Neuronal stem cell (in vitro differentiated cells): ENCODE measurements around the gene RAPGEF1.

ENCODE experiments used
- DNase-seq: peaks from one replicate; pipeline ENCODE4 v3.0.0-alpha.2; 2013; ENCODE audit warnings: low spot score
- H2AFZ ChIP-seq: one replicate; pipeline ENCODE4 v1.6.1; 2013; ENCODE audit warnings: mild to moderate bottlenecking, low read length, inconsistent platforms
- H2AK5ac ChIP-seq: 2 replicates; pipeline ENCODE4 v1.6.1; 2013; ENCODE audit warnings: low read depth, mild to moderate bottlenecking, inconsistent platforms, low read length, moderate library complexity, mixed read lengths
- H2BK120ac ChIP-seq: 2 replicates; pipeline ENCODE4 v1.6.1; 2013; ENCODE audit warnings: low read depth, mild to moderate bottlenecking, inconsistent platforms, low read length, moderate library complexity, mixed read lengths
- H2BK12ac ChIP-seq: one replicate; pipeline ENCODE4 v1.6.1; 2013; ENCODE audit warnings: low read length, inconsistent platforms
- H2BK15ac ChIP-seq: 2 replicates; pipeline ENCODE4 v1.6.1; 2013; ENCODE audit warnings: mild to moderate bottlenecking, low read length, inconsistent platforms, mixed read lengths
- H2BK5ac ChIP-seq: one replicate; pipeline ENCODE4 v1.6.1; 2013; ENCODE audit warnings: inconsistent platforms, mild to moderate bottlenecking, low read length, moderate library complexity
- H3K14ac ChIP-seq: one replicate; pipeline ENCODE4 v1.6.1; 2013; ENCODE audit warnings: low read length, inconsistent platforms
- H3K18ac ChIP-seq: 2 replicates; pipeline ENCODE4 v1.6.1; 2013; ENCODE audit warnings: low read length, inconsistent platforms
- H3K23ac ChIP-seq: 2 replicates; pipeline ENCODE4 v1.6.1; 2013; ENCODE audit warnings: low read depth, mild to moderate bottlenecking, mixed read lengths, low read length, inconsistent platforms; ENCODE audit not compliant: poor library complexity
- H3K27ac ChIP-seq: replicated peaks from 3 replicates; pipeline ENCODE4 v1.5.1; 2013; ENCODE audit warnings: low read length, inconsistent platforms
- H3K27me3 ChIP-seq, 3 experiments: 2 replicates each; pipeline ENCODE4 v1.6.1; 2013; ENCODE audit warnings: low read length in 3 of 3, mild to moderate bottlenecking in 2 of 3, inconsistent platforms in 1 of 3, low read depth in 1 of 3, mixed read lengths in 1 of 3, moderate library complexity in 1 of 3; ENCODE audit not compliant: control insufficient read depth in 3 of 3, insufficient read depth in 3 of 3
- H3K36me3 ChIP-seq, 2 donors: replicated peaks in 1 of 2; 2 replicates each; pipeline ENCODE4 v1.6.1; 2013; ENCODE audit warnings: low read length in 2 of 2; ENCODE audit not compliant: control insufficient read depth in 2 of 2, insufficient read depth in 2 of 2
- H3K4ac ChIP-seq: 2 replicates; pipeline ENCODE4 v1.6.1; 2013; ENCODE audit warnings: inconsistent platforms, mild to moderate bottlenecking, low read length, moderate library complexity
- H3K4me1 ChIP-seq, 2 donors: 1 replicate in 1 of 2; 2 replicates in 1 of 2; pipeline ENCODE4 v1.6.1; 2013; ENCODE audit warnings: low read length in 2 of 2, low read depth in 1 of 2; ENCODE audit not compliant: control insufficient read depth in 2 of 2, insufficient read depth in 1 of 2
- H3K4me2 ChIP-seq: one replicate; pipeline ENCODE4 v1.6.1; 2013; ENCODE audit warnings: mild to moderate bottlenecking, low read length, inconsistent platforms; ENCODE audit not compliant: insufficient read depth, poor library complexity, severe bottlenecking
- H3K4me3 ChIP-seq, 2 donors: 2 replicates each; pipeline ENCODE4 v1.5.1; 2013; ENCODE audit warnings: low read length in 2 of 2, mild to moderate bottlenecking in 2 of 2, inconsistent platforms in 1 of 2, moderate library complexity in 1 of 2
- H3K79me1 ChIP-seq: one replicate; pipeline ENCODE4 v1.6.1; 2013; ENCODE audit warnings: low read depth, mild to moderate bottlenecking, inconsistent platforms, low read length, moderate library complexity
- H3K9ac ChIP-seq: one replicate; pipeline ENCODE4 v1.6.1; 2013; ENCODE audit warnings: mild to moderate bottlenecking, low read depth, low read length, inconsistent platforms; ENCODE audit not compliant: poor library complexity
- H3K9me3 ChIP-seq, 2 donors: replicated peaks in 1 of 2; 2 replicates each; pipeline versions ENCODE3 to v1.6.1; 2013; ENCODE audit warnings: low read length in 2 of 2, mild to moderate bottlenecking in 2 of 2, inconsistent platforms in 1 of 2, low read depth in 1 of 2, mixed read lengths in 1 of 2, moderate library complexity in 1 of 2; ENCODE audit not compliant: control insufficient read depth in 2 of 2, insufficient read depth in 1 of 2
- H4K8ac ChIP-seq: one replicate; pipeline ENCODE4 v1.6.1; 2013; ENCODE audit warnings: low read depth, mild to moderate bottlenecking, inconsistent platforms, low read length, moderate library complexity
- H4K91ac ChIP-seq: one replicate; pipeline ENCODE4 v1.6.1; 2013; ENCODE audit warnings: low read length, low read depth, mild to moderate bottlenecking, inconsistent platforms; ENCODE audit not compliant: poor library complexity
- WGBS, 2 donors: extraction: QIAGEN DNeasy Blood & Tissue Kit; methylation state at CpG; one replicate each; pipeline ENCODE4 v1.1.7; 2013; ENCODE audit warnings: missing lambda C conversion rate in 2 of 2, mixed read lengths in 1 of 2; ENCODE audit not compliant: insufficient read length in 2 of 2, insufficient replicate concordance in 1 of 2; ENCODE audit errors: extremely low coverage in 2 of 2; 5-methylcytosine and 5-hydroxymethylcytosine counted together

RAPGEF1 gene

DNA sequence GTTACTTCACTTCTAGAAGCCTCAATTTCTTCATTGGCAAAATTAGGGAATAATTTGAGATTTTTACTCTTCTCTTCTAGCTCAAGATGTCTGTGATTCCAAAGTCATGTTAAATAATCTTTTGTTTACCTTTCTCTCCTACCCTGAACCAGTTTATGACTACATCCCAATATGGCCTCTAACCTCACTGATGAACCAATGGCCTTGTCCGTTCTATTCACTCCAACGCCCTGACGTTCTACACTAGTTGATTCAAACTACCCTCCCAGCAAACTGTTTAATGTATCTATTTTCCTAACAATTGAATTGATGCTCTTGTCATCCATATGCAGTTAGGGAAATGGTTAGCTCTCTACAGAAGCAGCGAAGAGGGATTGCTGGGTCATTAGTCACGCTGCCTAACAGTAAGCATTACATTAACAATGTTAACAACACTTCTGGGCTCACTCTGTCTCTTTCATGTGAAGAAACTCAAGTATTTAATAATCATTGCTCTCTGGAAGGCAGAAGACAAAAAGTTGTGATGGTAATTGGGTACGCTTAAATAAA is 38.0 kb downstream of the RAPGEF1 start:
- DNase-seq = no peak
- Histone ChIP-seq H3K27ac (no peak overlapping the region), H3K4me1 (peaks cover 1 to 5% of the 10 kb centered on the region in 2 donors)

DNA sequence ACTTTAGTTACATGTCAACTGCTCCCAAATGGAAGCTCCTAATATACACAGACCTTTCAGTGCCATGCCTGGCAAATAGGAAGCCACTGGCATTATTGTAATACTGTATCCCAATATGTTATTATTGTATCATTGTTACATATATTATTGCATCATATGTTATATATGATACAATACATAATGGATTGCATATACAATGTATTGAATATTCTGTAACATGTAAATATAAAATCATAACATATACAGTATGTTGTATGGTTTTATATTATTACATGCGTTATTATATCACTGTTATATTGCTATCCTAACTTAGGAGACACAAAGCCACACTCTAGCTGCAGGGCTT is 38.5 kb downstream of the RAPGEF1 start:
- DNase-seq = no peak
- Histone ChIP-seq H3K18ac (no peak overlapping the region), H4K91ac (no peak overlapping the region), H3K4me1 (peaks cover 1 to 7% of the 10 kb centered on the region in 2 donors), H2AFZ (no peak overlapping the region), H3K27ac (no peak overlapping the region), H2BK12ac (no peak overlapping the region), H3K9me3 (no peaks in the 10 kb centered on the region), H3K4ac (no peak overlapping the region), H3K36me3 (no peaks in the 10 kb centered on the region), H2BK15ac (no peak overlapping the region), H3K79me1 (peaks cover 2% of the 10 kb centered on the region), H3K23ac (no peak overlapping the region), H4K8ac (no peak overlapping the region), H3K14ac (no peak overlapping the region), H3K4me3 (no peak overlapping the region), H3K4me2 (no peak overlapping the region), H2BK120ac (no peak overlapping the region), H3K9ac (no peak overlapping the region), H2AK5ac (no peak overlapping the region), H2BK5ac (no peak overlapping the region), H3K27me3 (no peaks in the 10 kb centered on the region)
- no CpG with 5 or more reads among the region's 1 CpG for WGBS, 2 donors

More for the DNA sequence above, 38.0 kb downstream of the RAPGEF1 start:
- Histone ChIP-seq H3K9me3 (no peaks in the 10 kb centered on the region), H2AFZ (no peak overlapping the region), H2AK5ac (no peak overlapping the region), H3K23ac (no peak overlapping the region), H3K18ac (no peak overlapping the region), H3K27me3 (no peaks in the 10 kb centered on the region), H3K36me3 (no peaks in the 10 kb centered on the region), H2BK15ac (no peak overlapping the region), H3K4ac (no peak overlapping the region), H4K91ac (no peak overlapping the region), H2BK120ac (no peak overlapping the region), H3K4me3 (no peak overlapping the region), H3K14ac (no peak overlapping the region), H3K9ac (no peak overlapping the region), H4K8ac (no peak overlapping the region), H2BK5ac (no peak overlapping the region), H3K79me1 (peaks cover 2% of the 10 kb centered on the region), H2BK12ac (no peak overlapping the region), H3K4me2 (no peak overlapping the region)
- no CpG with 5 or more reads among the region's 6 CpGs for WGBS, 2 donors

DNA sequence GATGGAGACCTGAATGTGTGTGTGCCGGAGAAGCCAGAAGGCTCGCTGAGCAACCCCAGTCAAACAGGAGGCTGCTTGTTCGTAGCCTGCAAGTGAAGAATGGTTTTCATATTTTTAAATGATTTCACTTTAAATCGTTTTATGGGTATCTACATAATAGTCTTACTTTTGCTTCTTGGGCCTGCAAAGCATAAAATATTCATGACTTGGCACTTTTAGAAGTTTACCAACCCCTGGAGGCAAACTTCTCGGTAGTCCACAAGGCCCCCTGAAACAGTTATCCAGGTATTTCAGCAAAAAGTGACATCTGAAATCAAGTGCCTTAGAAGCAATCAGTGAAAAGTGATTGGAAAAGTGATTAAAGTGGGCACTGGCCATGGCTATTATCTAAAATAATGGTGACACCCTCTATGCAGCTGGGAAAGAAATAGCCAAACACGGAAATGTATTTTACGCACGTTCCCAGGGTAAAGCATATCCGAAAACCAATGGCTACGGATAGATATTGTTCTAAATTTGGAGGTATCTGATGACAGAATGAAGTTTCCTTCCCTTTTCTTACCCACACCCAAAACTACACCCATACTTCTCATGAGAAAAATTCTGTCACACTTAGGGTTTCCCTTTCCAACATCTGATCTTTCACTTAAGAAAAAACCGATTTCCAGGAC is 39.0 kb downstream of the RAPGEF1 start:
- H3K18ac ChIP-seq = no peak overlapping the region
- no peak overlapping the region for H3K27ac ChIP-seq
- no peak overlapping the region for H4K8ac ChIP-seq
- H3K23ac ChIP-seq = no peak overlapping the region
- no CpG with 5 or more reads among the region's 11 CpGs for WGBS, 2 donors
- H3K4me1 ChIP-seq = peaks cover 3 to 10% of the 10 kb centered on the region in 2 donors
- no peak overlapping the region for H3K9ac ChIP-seq
- no peaks in the 10 kb centered on the region for H3K27me3 ChIP-seq
- H3K4ac ChIP-seq = no peak overlapping the region
- no peak overlapping the region for H2AK5ac ChIP-seq
- no peak overlapping the region for H3K4me3 ChIP-seq
- no peak overlapping the region for H2AFZ ChIP-seq
- no peak overlapping the region for H3K14ac ChIP-seq
- H3K36me3 ChIP-seq = no peaks in the 10 kb centered on the region
- no peak overlapping the region for H2BK120ac ChIP-seq
- H2BK5ac ChIP-seq = no peak overlapping the region
- H3K9me3 ChIP-seq = no peaks in the 10 kb centered on the region
- no peak overlapping the region for H2BK15ac ChIP-seq
- H3K79me1 ChIP-seq = peaks cover 2% of the 10 kb centered on the region
- no peak overlapping the region for H2BK12ac ChIP-seq
- no peak overlapping the region for H3K4me2 ChIP-seq
- no peak overlapping the region for H4K91ac ChIP-seq
- DNase-seq = no peak

- WGBS, 2 donors = no CpG with 5 or more reads among the region's 7 CpGs
- Histone ChIP-seq H3K27ac (no peak overlapping the region), H3K14ac (no peak overlapping the region), H3K79me1 (peaks cover 2% of the 10 kb centered on the region), H2BK15ac (no peak overlapping the region), H2AK5ac (no peak overlapping the region), H3K4me3 (no peak overlapping the region), H2BK12ac (no peak overlapping the region), H3K4me1 (peaks cover 9 to 17% of the 10 kb centered on the region in 2 donors), H3K4ac (no peak overlapping the region), H3K4me2 (no peak overlapping the region), H2AFZ (no peak overlapping the region), H2BK120ac (no peak overlapping the region), H3K18ac (no peak overlapping the region), H2BK5ac (no peak overlapping the region), H3K36me3 (no peaks in the 10 kb centered on the region), H3K9ac (no peak overlapping the region), H3K27me3 (no peaks in the 10 kb centered on the region), H3K23ac (no peak overlapping the region), H4K8ac (no peak overlapping the region), H3K9me3 (no peaks in the 10 kb centered on the region), H4K91ac (no peak overlapping the region)
- DNase-seq = no peak
Measured at GRCh38 chr9:131700076-131700475, 39.8 kb downstream of the RAPGEF1 start.
